Effector CD8-positive, alpha-beta T cell (primary cell): Measurements from ENCODE around the gene SFSWAP.
"Not testable (repeated sequence)": the region's sequence is repeated elsewhere in the genome, so short reads cannot be mapped to it uniquely, and the experiment has no call there.

ENCODE experiments used
- DNase-seq: peaks from one replicate; lab custom pipeline; 2025; lab: John Stamatoyannopoulos, UW

SFSWAP gene

GRCh38 chr12:131736446-131737149, 25.7 kb downstream of the SFSWAP start:
- no peak for DNase-seq

GRCh38 chr12:131737150-131737827, 26.4 kb downstream of the SFSWAP start:
- no peak for DNase-seq

- no peak for DNase-seq
These were observed 27.3 kb downstream of the SFSWAP start for GRCh38 chr12:131738196-131738595.

DNA sequence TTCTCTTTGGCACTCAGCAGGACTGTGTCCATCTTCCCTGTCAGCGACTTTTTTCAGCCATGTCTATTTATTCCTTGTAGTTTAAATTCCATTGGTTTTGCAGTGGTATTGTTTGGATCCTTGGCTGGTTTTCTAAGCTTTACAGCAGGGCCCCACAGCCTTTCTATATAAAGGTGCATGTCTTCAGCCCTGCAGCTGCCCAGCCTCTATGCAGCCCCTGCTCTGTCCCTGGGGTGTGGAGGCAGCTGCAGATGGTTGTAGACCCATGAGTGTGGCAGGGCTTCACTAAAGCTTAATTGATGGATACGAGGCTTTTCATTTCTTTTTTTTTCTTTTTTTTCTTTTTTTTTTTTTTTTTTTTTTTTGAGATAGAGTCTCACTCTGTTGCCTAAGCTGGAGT, 29.7 kb downstream of the SFSWAP start:
- no peak for DNase-seq

DNA sequence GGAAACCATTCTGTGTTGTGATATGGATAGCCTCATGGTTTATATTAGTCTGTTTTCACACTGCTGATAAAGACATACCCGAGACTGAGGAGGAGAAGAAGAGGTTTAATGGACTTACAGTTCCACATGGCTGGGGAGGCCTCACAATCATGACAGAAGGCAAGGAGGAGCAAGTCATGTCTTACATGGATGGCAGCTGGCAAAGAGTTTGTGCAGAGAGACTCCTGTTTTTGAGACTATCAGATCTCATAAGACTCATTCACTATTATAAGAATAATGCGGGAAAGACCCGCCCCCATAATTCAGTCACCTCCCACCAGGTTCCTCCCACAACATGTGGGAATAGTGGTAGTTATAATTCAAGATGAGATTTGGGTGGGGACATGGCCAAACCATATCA, 31.9 kb downstream of the SFSWAP start:
- not testable (repeated sequence) for DNase-seq

GRCh38 chr12:131743410-131743809, 32.5 kb downstream of the SFSWAP start:
- not testable (repeated sequence) for DNase-seq

GRCh38 chr12:131743880-131744279, 33.0 kb downstream of the SFSWAP start:
- DNase-seq = not testable (repeated sequence)

GRCh38 chr12:131744675-131745074, 33.8 kb downstream of the SFSWAP start:
- DNase-seq = not testable (repeated sequence)

- DNase-seq = no peak
These were observed 34.8 kb downstream of the SFSWAP start for GRCh38 chr12:131745706-131746105.

GRCh38 chr12:131747276-131748177, 36.6 kb downstream of the SFSWAP start:
- no peak for DNase-seq

DNA sequence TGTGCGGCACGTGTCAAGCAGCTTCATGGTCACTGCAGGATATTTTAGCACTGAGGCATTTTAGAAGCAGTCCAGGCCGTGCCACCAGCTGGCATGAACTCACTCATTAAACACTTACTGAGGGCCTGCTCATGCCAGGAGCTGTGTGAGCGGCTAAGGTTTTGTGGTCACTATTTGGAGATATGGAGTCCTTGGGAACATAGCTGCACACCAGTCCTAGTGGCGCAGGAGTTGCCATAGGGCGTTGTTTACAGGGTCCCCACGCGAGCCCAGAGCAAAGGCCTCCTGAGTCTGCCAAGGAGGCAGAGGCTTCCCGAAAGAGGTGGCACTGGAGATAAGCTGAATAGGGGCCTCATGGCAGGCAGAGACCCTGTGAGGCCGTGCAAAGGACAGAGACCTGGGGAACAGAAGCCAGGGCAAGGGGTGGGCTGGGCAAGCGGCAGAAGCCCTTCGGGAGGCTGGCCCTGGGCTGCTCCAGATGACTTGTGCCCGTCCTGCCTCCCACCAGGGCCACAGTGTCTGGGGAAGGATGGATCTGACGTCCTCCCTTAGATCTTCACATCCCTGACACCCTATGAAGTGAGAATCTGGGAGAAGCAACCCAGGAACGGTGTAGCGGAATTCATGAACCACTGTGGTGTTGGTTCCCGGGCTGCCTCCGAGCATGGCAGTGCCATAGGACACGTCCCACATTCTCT, 38.9 kb downstream of the SFSWAP start:
- no peak for DNase-seq

DNA sequence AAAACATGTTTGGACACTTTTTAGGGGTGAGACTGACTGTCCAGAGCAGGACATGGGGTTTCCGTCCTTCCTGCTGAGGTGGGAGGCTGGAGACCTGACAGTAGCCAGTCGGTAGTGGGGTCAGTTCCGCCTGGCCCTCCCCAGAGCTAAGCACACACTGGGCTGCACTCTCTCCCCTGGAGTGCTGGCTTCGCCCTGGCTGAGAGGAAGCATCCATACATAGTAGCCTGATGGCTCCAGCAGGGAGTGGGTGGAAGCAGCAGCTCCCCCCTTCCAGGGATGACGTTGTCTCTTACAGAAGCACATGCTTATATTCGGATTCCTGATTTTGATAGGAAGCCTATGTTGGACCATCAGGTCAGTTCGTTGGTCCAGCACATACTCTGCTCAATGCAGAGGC, 40.4 kb downstream of the SFSWAP start:
- no peak for DNase-seq

GRCh38 chr12:131752451-131752850, 41.6 kb downstream of the SFSWAP start:
- no peak for DNase-seq

DNA sequence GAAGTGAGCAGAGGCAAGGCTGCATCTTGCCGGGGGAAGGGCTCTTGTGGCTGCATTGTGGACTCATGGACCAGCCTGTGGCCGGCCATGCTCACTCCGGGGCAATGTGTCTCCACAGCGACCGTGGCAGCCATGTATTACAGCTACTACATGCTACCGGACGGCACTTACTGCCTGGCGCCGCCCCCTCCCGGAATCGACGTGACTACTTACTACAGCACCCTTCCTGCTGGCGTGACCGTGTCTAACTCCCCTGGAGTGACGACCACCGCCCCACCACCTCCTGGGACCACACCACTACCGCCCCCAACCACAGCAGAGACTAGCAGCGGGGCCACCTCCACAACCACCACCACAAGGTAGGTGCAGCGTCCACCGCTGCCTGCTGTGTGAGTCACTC, 42.1 kb downstream of the SFSWAP start:
- no peak for DNase-seq

DNA sequence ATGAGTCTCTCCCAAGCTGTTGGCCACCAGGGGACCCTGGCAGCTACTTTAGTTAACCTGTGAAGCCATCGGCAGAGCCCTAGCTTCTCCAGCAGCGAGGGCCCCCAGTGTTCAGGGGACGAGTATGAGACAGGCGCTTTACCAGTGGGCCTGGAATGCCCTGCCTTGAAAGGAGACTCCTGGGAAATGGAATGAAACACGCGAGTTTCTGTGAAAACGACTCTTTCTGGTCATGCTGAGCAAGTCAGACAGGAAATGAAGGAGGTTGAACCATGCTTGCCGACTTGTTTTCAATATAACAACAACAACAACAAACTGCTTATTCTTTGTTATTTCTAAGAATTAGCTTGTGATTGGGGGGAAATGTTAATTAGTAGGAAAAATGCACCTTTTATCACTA, 42.9 kb downstream of the SFSWAP start:
- no peak for DNase-seq

GRCh38 chr12:131754184-131754583, 43.3 kb downstream of the SFSWAP start:
- no peak for DNase-seq

DNA sequence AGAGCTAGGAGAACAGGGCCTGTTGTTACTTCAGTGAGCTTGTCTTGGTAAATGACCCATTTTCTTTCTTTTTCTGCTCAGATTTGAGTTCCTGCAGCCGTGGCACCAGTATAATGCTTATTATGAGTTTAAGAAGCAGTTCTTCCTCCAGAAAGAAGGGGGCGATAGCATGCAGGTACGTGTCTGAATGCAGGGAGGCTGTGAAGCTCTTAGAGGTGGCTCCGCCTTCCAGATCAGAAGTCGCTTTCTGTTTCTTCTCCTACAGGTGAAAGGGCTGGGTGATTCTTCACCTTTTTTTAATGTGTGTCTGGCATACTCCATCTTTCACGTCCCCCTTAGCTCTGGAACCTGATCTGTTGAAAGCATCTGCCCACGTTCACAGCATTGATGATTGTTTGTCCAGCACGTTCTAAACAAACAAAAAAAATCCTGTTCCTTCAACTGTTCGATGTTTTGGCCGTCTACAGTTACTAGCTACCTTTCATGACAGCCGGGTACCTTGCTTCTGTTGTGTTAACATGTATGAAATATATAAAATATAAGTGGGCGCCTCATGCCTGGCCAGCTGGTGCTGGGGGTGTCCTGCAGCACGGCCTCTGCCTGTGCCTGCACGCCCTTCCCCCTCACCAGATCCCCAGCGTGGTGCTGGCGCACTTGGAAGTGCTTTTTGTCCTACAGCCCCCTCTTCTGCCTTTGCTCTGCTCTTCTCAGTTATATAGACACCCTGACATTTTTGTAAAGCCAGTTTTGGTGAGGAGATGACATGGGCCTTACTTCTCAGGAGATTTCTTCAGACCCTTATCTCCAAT, 44.6 kb downstream of the SFSWAP start:
- no peak for DNase-seq

DNA sequence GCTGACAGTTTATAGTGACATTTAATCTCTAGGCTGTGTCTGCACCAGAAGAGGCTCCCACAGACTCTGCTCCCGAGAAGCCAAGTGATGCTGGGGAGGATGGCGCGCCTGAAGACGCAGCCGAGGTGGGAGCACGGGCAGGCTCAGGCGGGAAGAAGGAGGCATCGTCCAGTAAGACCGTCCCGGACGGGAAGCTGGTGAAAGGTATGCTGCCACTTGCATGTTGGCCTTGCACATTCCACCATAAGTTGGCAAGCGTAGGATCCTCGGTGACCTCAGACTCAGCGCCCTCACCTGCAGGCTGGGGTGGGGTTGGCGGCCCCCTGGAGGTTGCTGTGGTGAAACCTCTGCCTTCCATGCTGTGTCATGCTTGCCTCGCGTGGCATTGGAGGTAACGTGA, 45.6 kb downstream of the SFSWAP start:
- DNase-seq = no peak

DNA sequence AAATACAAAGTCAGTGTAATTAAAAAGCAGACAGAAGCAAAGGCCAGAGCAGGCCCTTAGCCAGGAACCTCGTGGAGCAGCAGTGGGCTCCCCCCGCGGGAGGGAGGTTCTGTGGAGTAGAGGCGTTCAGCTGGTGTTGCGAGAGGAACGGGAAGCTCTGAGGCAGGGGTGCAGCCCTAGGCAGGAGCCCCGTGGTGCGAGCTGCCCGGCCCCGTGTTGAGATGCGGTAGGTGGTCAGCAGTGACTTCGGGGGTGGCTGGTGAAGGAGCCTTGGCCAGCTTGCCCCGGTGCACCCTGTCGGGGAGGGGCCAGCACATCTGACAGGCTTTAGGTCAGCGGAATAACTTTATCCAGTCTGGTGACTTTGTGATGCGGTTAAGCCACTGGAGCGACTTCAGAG, 46.2 kb downstream of the SFSWAP start:
- no peak for DNase-seq

GRCh38 chr12:131758016-131758739, 47.3 kb downstream of the SFSWAP start:
- DNase-seq = no peak
